K562 (cell line): Measurements from ENCODE around the gene ARHGDIB. TPM values are rescaled to one million over a fixed set of nuclear protein-coding genes. Genes with fewer than 3 reads are reported as not detected.

Experiments
- ATAC-seq: fragments of 200-7000 bp; cut with Tn5 transposase; 3 replicates; pipeline ENCODE4 v1.9.1; 2020; ENCODE audit warnings: moderate library complexity
- BruUV-seq: library from RNA; stranded (reverse); fragments of 400-500 nt; replicated peaks from 2 replicates; lab custom pipeline; 2021; lab: Mats Ljungman, UMichigan
- CTCF ChIA-PET: fragments of 300-600 bp; formaldehyde crosslinking; extraction: SDS; loops from one replicate; lab custom pipeline; 2021; ENCODE audit warnings: low intra/inter-chr PET ratio; lab: Yijun Ruan, JAX
- POLR2A ChIA-PET: fragments of 300-600, 350-650 bp; sonication (Branson Sonifier 250); formaldehyde crosslinking; extraction: SDS; loops from one replicate; lab custom pipeline; 2021; ENCODE audit warnings: antibody characterized with exemption, inconsistent platforms; lab: Yijun Ruan, JAX
- DNase-seq, 4 experiments: peaks; one replicate each; pipeline versions ENCODE4 v3.0.0 to v3.0.0-alpha.2; 2011 to 2018; ENCODE audit warnings: low spot score in 3 of 4, mixed read lengths in 3 of 4; ENCODE audit errors: extremely low read depth in 1 of 4
- FAIRE-seq: peaks from 2 replicates; lab custom pipeline; 2011; peaks lifted over from hg19 to GRCh38; lab: Jason Lieb, UNC
- H2AFZ ChIP-seq: 2 replicates; pipeline ENCODE4 v1.6.0; 2011; ENCODE audit warnings: low read depth, low read length, control low read depth, inconsistent platforms
- H3K27ac ChIP-seq: fragments of 200-600 bp; 3 replicates; pipeline ENCODE4 v1.8.0; 2011; ENCODE audit warnings: low read depth, mild to moderate bottlenecking, control low read depth, inconsistent platforms, low read length, moderate library complexity, mixed read lengths; ENCODE audit errors: extremely low read depth
- H3K27me3 ChIP-seq, 2 experiments: fragments of 300-600 bp in 1 of 2; 2 replicates in 1 of 2; 3 replicates in 1 of 2; pipeline versions ENCODE4 v1.6.0 to v1.8.0; 2011; ENCODE audit warnings: inconsistent platforms in 2 of 2, low read length in 2 of 2, mild to moderate bottlenecking in 1 of 2, mixed read lengths in 1 of 2, moderate library complexity in 1 of 2; ENCODE audit not compliant: control insufficient read depth in 2 of 2, insufficient read depth in 2 of 2
- H3K36me3 ChIP-seq: fragments of 300-600 bp; 3 replicates; pipeline ENCODE4 v1.8.0; 2011; ENCODE audit warnings: mild to moderate bottlenecking, low read length, inconsistent platforms; ENCODE audit not compliant: control insufficient read depth, insufficient read depth
- H3K4me1 ChIP-seq, 2 experiments: fragments of 200-600 bp in 1 of 2; replicated peaks in 1 of 2; 2 replicates in 1 of 2; 3 replicates in 1 of 2; pipeline versions ENCODE4 v1.5.1 to v1.8.0; 2011; ENCODE audit warnings: inconsistent platforms in 2 of 2, low read length in 2 of 2, mild to moderate bottlenecking in 1 of 2, mixed read lengths in 1 of 2, moderate library complexity in 1 of 2; ENCODE audit not compliant: control insufficient read depth in 2 of 2, insufficient read depth in 2 of 2
- H3K4me2 ChIP-seq: 2 replicates; pipeline ENCODE4 v1.6.1; 2011; ENCODE audit warnings: low read length, control low read depth, inconsistent platforms, mixed read lengths; ENCODE audit not compliant: insufficient read depth
- H3K4me3 ChIP-seq: fragments of 200-600 bp; sonication (generic), shearing (Covaris generic); 2 replicates; pipeline ENCODE4 v1.5.1; 2016; ENCODE audit warnings: control low read depth, inconsistent platforms
- H3K79me2 ChIP-seq: fragments of 200-600 bp; 3 replicates; pipeline ENCODE4 v1.8.0; 2011; ENCODE audit warnings: low read length, inconsistent platforms; ENCODE audit not compliant: control insufficient read depth, insufficient read depth
- H3K9ac ChIP-seq, 2 experiments: 2 replicates each; pipeline versions ENCODE4 v1.6.0 to v1.6.1; 2011; ENCODE audit warnings: low read depth in 2 of 2, low read length in 2 of 2, control low read depth in 1 of 2, inconsistent platforms in 1 of 2, mild to moderate bottlenecking in 1 of 2, mixed read lengths in 1 of 2; ENCODE audit not compliant: insufficient read depth in 1 of 2
- H3K9me1 ChIP-seq: one replicate; pipeline ENCODE4 v1.6.0; 2011; ENCODE audit warnings: inconsistent platforms, mild to moderate bottlenecking, low read length, moderate library complexity; ENCODE audit not compliant: control insufficient read depth, insufficient read depth
- H3K9me3 ChIP-seq: replicated peaks from 2 replicates; pipeline ENCODE4 v1.5.1; 2011; ENCODE audit warnings: low read depth, low read length, inconsistent platforms; ENCODE audit not compliant: control insufficient read depth, insufficient read depth
- H4K20me1 ChIP-seq: replicated peaks from 2 replicates; pipeline ENCODE4 v1.6.1; 2011; ENCODE audit warnings: low read length, inconsistent platforms, mixed read lengths; ENCODE audit not compliant: control insufficient read depth, insufficient read depth
- CEBPG ChIP-seq, 3 experiments: fragments of 200-800 bp in 1 of 3; sonication (Bioruptor generic) in 1 of 3; sonication (generic) in 1 of 3; formaldehyde crosslinking in 1 of 3; IDR thresholded peaks in 2 of 3; conservative IDR thresholded peaks in 1 of 3; 2 replicates each; pipeline versions ENCODE4 v1.6.1 to v1.8.0; 2016 to 2022; ENCODE audit warnings: missing compliant biosample characterization in 2 of 3, missing genetic modification characterization in 2 of 3, mild to moderate bottlenecking in 1 of 3, missing genetic modification reagents in 1 of 3
- WGBS: fragments of 100-300 bp; shearing (Covaris generic); methylation state at CpG from one replicate; pipeline ENCODE4 v1.1.6; 2016; ENCODE audit warnings: low coverage, mixed read lengths; ENCODE audit not compliant: insufficient coverage; ENCODE audit errors: missing lambda C conversion rate; 5-methylcytosine and 5-hydroxymethylcytosine counted together
- in situ Hi-C: fragments of 300-500 bp; cut with MboI; formaldehyde crosslinking; loops from 4 replicates; pipeline ENCODE4 v1.15.0; 2018; ENCODE audit warnings: inconsistent platforms, mixed read lengths
- intact Hi-C: fragments of 100-400 bp; cut with micrococcal nuclease; formaldehyde crosslinking; loops from 2 replicates; pipeline ENCODE4 v1.14.2; 2022
- polyA plus RNA-seq, 8 experiments: library from polyadenylated mRNA; depleted of rRNA in 4 of 8; stranded (reverse) in 5 of 8; unstranded in 3 of 8; fragments of >200 nt; fragmentation: Nextera tagmentation in 2 of 8; fragmentation: Illumina TruSeq in 1 of 8; extraction: Ambion mirVana in 2 of 8; extraction: Trizol in 1 of 8; gene quantifications; 2 replicates each; pipeline versions ENCODE4 v1.2.1 to v1.2.3, GENCODE V29; 2011 to 2014; ENCODE audit warnings: inconsistent platforms in 1 of 8, missing spikeins in 1 of 8
- total RNA-seq, 7 experiments: library from RNA; depleted of rRNA in 6 of 7; stranded (reverse); fragments of >200 nt in 6 of 7; fragmentation: Illumina TruSeq in 2 of 7; extraction: Trizol in 2 of 7; gene quantifications; 2 replicates each; pipeline versions ENCODE4 v1.2.1 to v1.2.3, GENCODE V29; 2011 to 2021; ENCODE audit warnings: low replicate concordance in 1 of 7
- TF ChIP-seq, protein P1 (sequence below): sonication (generic); formaldehyde crosslinking; IDR thresholded peaks from 2 replicates; pipeline ENCODE4 v1.8.0; 2022; ENCODE audit warnings: mild to moderate bottlenecking, missing genetic modification reagents

ARHGDIB gene
- total and polyA plus RNA-seq, 9 of the 15 experiments (the other 6 are each of a cell fraction or from before 2014, with no cell fraction given) = 9.5 to 204 (median 116) TPM

DNA sequence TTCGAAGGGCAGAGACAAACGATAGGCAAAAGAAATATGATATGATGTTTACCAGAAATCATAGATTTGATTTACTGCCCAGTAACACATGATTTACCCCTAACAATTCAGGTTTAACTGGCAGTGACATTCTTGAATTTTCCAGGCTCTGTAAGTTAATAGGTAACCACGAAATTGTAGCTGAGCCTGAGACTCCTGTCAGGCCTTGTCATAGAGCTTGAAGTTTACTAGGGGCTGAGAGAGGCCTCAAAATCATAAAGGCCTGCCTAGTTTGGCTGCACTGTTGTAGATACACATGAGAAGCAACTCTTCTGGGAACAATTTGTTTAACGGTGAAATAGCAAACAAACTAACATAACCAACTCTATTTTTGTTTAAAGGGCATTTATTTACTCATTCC is 26.4 kb downstream of the ARHGDIB start:
- in situ Hi-C loops (no loop called here), intact Hi-C loops (loop anchor here (5.0 kb wide), 1 partner anchor 57 kb away; no protein-coding TSS in a partner anchor)
- BruUV-seq = no TSS peak
- FAIRE-seq (no peak), ATAC-seq (no peak), DNase-seq (no peak)
- no peaks in the 10 kb centered on the region for H3K9me1 ChIP-seq
- no peak overlapping the region for H3K9ac ChIP-seq
- TF ChIP-seq, protein P1, sequence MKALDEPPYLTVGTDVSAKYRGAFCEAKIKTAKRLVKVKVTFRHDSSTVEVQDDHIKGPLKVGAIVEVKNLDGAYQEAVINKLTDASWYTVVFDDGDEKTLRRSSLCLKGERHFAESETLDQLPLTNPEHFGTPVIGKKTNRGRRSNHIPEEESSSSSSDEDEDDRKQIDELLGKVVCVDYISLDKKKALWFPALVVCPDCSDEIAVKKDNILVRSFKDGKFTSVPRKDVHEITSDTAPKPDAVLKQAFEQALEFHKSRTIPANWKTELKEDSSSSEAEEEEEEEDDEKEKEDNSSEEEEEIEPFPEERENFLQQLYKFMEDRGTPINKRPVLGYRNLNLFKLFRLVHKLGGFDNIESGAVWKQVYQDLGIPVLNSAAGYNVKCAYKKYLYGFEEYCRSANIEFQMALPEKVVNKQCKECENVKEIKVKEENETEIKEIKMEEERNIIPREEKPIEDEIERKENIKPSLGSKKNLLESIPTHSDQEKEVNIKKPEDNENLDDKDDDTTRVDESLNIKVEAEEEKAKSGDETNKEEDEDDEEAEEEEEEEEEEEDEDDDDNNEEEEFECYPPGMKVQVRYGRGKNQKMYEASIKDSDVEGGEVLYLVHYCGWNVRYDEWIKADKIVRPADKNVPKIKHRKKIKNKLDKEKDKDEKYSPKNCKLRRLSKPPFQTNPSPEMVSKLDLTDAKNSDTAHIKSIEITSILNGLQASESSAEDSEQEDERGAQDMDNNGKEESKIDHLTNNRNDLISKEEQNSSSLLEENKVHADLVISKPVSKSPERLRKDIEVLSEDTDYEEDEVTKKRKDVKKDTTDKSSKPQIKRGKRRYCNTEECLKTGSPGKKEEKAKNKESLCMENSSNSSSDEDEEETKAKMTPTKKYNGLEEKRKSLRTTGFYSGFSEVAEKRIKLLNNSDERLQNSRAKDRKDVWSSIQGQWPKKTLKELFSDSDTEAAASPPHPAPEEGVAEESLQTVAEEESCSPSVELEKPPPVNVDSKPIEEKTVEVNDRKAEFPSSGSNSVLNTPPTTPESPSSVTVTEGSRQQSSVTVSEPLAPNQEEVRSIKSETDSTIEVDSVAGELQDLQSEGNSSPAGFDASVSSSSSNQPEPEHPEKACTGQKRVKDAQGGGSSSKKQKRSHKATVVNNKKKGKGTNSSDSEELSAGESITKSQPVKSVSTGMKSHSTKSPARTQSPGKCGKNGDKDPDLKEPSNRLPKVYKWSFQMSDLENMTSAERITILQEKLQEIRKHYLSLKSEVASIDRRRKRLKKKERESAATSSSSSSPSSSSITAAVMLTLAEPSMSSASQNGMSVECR (CRISPR knock-in tag) = no peak
- TF ChIP-seq CEBPG (CRISPR knock-in tag; IDR thresholded peaks at IDR 0.05) (no peak), CEBPG (tag; conservative IDR thresholded peaks at IDR 0.05 in 1 of 2, IDR thresholded peaks at IDR 0.05 in 1 of 2) (no peak)
- no peaks in the 10 kb centered on the region for H3K9me3 ChIP-seq
- H3K36me3 ChIP-seq = no peaks in the 10 kb centered on the region
- no peaks in the 10 kb centered on the region; a peak in 1 of 5 replicates for H3K4me1 ChIP-seq
- H3K27ac ChIP-seq = no peak overlapping the region
- POLR2A ChIA-PET = interaction anchor here (0.7 kb wide), 1 partner anchor 507 kb away, joined by 3 read pairs; no protein-coding TSS in a partner anchor
- H2AFZ ChIP-seq = no peak overlapping the region
- H3K4me2 ChIP-seq = no peak overlapping the region
- no peaks in the 10 kb centered on the region for H3K79me2 ChIP-seq
- no peaks in the 10 kb centered on the region for H3K27me3 ChIP-seq
- CTCF ChIA-PET = no interaction called here
- no peaks in the 10 kb centered on the region for H4K20me1 ChIP-seq
- WGBS = 4% methylated on average over 4 of the region's 4 CpGs
- no peak overlapping the region for H3K4me3 ChIP-seq
